Measurements from ENCODE around the gene HCRTR1.

Gene HCRTR1

GRCh38 chr1:31617218-31617915 lies at the start of gene HCRTR1:
HCRTR1 (plus strand) TSS chr1:31617689; CDS start chr1:31619193, 1,504 bp downstream.
- FAIRE-seq, result no peak

GRCh38 chr1:31567956-31568570 lies 49.4 kb upstream of the HCRTR1 start:
- no peak for DNase-seq (ENCODE audit: low spot score)
- FAIRE-seq, result peak; percentile 51

More at GRCh38 chr1:31617218-31617915, at the start of gene HCRTR1:
- DNase-seq (ENCODE audit: low spot score), result no peak

GRCh38 chr1:31568895-31569595 lies 48.4 kb upstream of the HCRTR1 start:
- DNase-seq (ENCODE audit: low spot score), result no peak
- no peak for FAIRE-seq

DNA sequence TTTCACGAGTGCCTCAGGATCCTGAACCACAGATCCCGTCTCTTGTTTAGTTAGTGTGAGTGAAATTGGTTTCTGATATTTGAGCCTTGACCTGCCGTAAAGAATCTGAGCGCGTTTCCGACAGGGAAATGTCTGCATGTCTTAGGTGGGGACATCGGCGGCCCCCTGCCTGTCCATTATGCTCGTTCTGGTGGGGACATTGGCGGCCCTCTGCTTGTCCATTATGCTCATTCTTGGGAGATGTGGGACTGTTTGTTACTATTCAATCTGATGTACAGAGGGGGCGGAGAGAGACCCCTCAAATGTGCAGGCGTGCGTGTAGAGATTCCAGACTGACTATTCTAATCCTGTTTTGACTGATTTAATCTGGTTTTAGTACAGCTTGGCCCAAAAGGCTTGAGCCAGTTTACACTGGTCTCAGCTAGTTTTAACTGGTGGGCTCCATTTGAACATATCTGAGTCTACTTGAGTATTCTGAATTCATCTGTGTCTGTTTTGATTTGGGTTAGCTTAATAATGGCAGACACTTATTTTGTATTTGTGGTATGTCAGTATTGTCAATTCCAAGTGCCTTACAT lies 47.8 kb upstream of the HCRTR1 start:
- DNase-seq (ENCODE audit: low spot score), result no peak
- no peak for FAIRE-seq

- DNase-seq (ENCODE audit: low spot score), result no peak
- FAIRE-seq, result no peak
Observed at GRCh38 chr1:31570228-31570627, 47.3 kb upstream of the HCRTR1 start.

DNA sequence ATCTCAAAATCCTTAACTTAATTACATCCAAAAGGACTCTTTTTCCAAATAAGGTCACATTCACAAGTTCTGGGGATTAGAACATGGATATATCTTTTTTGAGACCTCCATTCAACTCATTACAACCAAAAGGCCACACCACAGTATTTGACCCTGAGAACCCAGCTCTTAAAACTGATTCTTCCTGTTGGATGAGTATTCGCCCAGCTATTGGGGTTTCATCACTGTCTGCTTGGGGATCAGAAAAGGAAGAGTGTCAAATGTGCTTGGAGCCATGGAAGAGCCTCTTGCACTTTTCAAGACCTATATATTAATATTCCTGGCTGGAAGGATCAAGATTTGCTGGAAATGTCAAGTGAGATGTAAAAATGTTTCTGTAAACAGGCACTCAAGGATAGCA lies 46.6 kb upstream of the HCRTR1 start:
- DNase-seq (ENCODE audit: low spot score) (no peak), FAIRE-seq (no peak)

DNA sequence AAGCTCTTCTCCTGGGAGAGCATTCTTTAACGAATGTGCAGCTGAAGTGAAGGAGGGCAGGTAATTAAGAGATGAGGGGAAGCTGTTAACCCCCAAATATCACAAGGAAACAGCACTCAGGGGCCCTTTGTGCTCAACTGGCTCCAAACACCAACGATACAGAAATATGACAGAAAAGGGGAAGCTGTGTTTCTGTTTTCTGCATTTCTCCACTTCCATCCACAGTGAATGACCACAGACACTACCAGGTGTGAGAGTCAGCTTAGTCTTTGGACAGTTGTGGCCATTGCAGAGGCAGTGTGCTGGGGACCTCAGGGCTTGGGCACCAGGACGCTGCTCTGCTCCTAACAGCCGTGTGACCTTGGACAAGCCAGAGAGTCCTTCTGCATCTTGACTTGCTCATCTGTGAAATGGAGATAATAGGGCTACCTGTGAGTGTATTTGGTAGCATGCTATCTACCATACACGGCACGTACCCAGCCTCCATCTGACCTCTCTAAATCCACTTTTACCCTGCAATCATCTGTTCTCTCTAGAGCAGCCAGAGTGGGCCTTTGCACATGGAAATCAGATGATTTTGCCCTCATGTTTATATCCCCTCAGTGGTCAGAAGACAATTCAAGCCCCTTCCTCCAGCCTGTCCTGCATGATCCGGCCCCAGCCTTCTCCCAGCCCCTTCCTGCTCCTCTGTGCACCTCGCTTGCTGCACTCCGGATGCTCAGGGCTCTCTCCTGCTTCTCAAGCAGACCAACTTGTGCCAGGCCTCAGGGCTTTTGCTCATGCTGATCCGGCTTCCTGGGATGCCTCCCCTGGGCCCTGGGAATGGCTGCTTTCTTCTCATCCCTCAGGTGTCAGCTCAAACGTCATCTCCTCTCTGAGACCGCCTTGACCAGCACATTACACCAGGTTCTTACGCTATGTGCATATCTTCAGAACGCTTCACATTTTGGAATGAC lies 45.9 kb upstream of the HCRTR1 start:
- no peak for DNase-seq (ENCODE audit: low spot score)
- FAIRE-seq, result no peak

DNA sequence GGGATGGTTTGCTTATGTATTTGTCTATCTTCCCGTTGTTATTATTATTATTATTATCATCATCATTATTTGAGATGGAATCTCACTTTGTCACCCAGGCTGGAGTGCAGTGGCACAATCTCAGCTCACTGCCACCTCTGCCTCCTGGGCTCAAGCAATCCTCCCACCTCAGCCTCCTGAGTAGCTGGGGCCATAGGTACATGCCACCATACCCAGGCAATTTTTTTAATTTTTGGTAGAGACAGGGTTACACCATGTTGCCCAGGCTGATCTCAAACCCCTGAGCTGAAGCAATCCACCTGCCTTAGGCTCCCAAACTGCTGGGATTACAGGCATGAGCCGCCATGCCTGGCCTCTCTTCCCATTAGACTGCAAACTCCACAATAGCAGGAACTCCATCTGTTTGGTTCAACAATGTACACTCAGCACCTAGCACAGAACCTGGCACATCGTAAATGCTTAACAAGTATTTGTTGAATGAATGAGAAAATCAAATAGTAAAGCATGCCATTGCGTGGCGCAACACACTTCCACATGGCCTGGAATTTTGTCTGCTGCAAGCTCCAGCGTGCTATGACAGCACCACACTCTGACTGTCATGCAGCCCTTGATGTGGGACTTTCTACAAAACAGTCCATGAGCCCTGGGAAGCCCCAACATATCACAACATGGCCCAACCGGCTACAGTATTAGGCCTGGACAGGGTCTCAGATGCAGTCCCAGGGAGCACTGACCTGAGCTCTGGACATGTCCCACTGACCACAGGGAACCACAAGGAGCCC lies 45.0 kb upstream of the HCRTR1 start:
- no peak for FAIRE-seq
- DNase-seq (ENCODE audit: low spot score), result no peak

DNA sequence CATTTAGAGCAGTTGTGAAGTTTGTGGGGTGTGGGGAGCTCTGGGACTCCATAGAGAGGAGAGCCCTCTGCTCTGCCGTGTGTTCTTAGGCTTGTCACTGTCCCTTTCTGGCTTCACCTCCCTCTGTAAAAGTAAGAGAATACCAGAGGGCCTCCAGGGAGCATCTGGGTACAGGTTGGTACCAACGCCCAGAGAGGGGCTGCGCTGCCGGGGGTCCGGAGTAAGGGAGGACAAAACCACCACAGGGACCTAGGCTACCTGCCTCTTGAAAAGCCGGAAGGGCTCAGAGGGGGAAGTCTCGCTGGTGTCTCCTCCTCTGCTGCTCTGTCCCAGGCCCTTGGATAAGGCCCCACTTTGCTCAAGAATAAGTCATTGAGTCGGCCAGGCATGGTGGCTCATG lies 44.2 kb upstream of the HCRTR1 start:
- no peak for FAIRE-seq
- DNase-seq (ENCODE audit: low spot score), result no peak

GRCh38 chr1:31574749-31575368 lies 42.6 kb upstream of the HCRTR1 start:
- no peak for FAIRE-seq
- DNase-seq (ENCODE audit: low spot score), result peak; percentile 75

DNA sequence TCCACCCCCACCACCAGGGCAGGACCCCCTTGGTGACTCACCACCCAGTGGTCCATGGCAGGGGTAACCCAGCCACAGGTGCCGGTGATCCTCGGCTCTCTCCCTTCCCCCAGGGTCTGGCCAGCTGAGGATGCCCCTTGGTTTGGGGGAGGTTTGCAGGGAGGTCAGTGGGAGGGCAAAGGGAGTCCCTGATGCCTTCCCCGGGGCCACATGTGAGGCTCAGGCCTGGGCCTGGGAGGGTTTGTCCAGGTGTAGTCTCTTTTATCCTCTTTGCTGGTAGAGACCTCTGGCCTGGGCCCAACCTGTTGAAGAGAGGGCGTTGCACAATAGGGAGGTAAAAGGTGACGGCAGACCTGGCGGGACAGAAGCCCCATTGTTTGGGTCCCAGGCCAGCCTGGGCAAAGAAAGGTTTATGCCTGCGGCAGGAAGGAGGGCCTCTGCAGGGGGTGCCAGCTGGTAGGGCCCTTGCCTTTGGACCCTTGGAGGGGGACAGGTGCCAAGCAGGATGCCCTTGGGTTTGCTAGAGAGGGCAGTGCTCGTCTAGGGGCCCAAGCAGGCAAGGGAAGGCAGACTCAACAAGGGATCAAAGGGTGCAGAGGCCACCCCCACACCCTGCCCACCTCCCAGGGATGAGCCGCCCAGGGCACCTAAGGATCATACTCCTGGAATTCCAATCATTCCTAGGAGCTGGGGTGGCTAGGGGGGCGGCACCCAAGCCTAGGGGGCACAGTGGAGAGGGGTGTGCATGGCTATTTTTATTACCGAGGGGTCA lies 41.9 kb upstream of the HCRTR1 start:
- FAIRE-seq, result no peak
- peak; percentile 64 for DNase-seq (ENCODE audit: low spot score)

DNA sequence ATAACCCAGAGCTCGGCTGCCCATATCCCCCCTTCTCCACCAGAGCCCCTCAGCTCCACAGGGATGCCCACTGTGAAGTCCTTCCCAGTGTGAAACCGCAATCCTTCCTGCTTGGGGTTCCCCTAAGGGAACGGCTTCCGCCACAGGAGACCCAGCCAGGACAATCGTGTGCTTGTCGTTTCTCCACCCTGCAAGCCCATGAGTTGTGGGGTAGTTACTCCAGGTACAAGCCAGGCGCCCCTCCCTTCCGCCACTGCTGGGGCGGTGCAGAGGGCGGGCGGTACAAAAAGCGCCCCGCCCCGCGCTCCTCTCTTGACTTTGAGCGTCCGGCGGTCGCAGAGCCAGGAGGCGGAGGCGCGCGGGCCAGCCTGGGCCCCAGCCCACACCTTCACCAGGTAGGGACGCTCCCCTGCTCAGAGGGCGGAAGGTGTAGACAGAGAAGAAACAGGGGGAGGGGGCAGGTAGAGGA lies 41.3 kb upstream of the HCRTR1 start, which contains the start of gene TINAGL1:
TINAGL1 (plus strand) TSS at position 315 of the 469 bp plus-strand sequence. CDS start 634 bp downstream, outside the sequence.
- DNase-seq (ENCODE audit: low spot score), result peak; percentile 82

DNA sequence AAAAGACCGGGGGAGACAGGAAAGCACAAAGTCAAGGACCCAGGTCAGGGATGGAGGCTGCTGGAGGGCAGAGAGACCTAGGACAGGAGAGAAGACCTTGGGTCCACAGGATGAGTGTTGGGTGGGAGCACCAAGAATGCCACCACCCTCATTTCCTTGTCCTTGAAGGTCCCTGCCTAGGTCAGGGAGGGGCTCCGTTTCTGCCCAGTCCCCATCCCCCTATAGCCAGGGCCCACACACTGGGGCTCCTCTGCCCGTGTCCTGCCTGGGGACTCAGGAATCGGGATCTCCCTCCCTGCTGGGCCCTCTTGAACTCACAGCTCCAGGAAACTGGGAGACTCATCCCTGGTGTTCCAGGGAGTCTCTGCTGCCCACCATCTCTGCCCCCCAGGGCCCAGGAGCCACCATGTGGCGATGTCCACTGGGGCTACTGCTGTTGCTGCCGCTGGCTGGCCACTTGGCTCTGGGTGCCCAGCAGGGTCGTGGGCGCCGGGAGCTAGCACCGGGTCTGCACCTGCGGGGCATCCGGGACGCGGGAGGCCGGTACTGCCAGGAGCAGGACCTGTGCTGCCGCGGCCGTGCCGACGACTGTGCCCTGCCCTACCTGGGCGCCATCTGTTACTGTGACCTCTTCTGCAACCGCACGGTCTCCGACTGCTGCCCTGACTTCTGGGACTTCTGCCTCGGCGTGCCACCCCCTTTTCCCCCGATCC lies 40.6 kb upstream of the HCRTR1 start:
- FAIRE-seq (no peak), DNase-seq (ENCODE audit: low spot score) (no peak)

More for the DNA sequence above, 41.3 kb upstream of the HCRTR1 start, which contains the start of gene TINAGL1:
- FAIRE-seq, result no peak

- FAIRE-seq, result peak; percentile 80
- peak; percentile 82 for DNase-seq (ENCODE audit: low spot score)
Observed at GRCh38 chr1:31577515-31578192, 39.8 kb upstream of the HCRTR1 start.

GRCh38 chr1:31579374-31579773 lies 38.1 kb upstream of the HCRTR1 start:
- no peak for FAIRE-seq
- peak; percentile 45 for DNase-seq (ENCODE audit: low spot score)

- DNase-seq (ENCODE audit: low spot score) (no peak), FAIRE-seq (no peak)
Observed at GRCh38 chr1:31580513-31580870, 37.0 kb upstream of the HCRTR1 start.

DNA sequence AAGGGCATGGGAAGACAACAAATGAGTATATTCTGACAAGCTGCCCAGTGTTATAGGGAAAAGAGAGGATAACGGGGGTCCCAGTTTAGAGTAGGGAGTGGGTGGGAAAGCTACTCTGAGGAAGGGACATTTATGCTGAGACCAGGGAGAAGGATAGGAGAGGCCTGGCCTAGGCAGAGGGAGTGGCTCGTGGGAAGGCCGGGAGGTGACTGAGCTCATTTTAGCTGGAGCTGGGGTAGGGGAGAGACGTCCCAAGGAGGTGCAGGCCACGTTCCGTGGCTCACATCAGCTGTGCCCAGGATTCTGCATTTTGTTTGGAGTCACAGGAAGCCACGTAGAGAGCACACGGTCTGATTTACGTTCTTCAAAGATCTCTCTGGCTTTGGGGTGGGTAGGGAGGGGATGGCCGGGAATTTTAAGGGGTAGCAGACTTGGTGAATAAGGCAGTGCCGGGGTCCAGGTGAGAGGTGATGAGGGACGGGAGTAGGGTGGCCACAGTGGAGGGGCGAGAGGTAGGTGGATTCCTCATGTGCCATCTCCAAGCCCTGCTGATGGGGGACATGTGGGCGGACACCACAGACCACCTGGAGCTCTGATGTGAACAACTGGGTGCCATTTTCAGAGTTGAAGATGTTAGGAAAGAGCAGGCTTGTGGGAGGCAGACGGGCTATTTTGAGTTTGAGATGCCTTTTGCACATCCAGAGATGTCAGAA lies 36.4 kb upstream of the HCRTR1 start:
- no peak for DNase-seq (ENCODE audit: low spot score)
- FAIRE-seq, result no peak
